Measurements from ENCODE around the gene FAM13A.

DNA sequence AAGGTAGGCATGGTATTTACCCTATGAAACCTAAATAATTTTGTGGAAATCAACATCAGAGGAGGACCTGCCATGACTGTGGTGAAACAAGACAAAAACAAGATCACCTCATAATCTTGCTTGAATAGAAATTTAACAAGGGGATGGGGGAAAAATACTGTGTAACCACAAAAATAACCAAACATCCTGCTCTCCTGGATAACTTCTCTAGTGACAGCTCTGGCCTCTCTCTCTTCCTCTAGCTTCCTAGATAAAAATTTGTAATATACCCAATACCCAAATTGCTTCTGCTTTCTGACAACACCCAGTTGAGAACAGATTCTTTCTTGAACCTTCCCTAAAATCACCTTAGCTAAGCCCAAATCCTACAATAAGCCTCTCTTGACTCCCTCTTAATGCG lies 42.5 kb upstream of the FAM13A start:
- TF ChIP-seq, protein P1, sequence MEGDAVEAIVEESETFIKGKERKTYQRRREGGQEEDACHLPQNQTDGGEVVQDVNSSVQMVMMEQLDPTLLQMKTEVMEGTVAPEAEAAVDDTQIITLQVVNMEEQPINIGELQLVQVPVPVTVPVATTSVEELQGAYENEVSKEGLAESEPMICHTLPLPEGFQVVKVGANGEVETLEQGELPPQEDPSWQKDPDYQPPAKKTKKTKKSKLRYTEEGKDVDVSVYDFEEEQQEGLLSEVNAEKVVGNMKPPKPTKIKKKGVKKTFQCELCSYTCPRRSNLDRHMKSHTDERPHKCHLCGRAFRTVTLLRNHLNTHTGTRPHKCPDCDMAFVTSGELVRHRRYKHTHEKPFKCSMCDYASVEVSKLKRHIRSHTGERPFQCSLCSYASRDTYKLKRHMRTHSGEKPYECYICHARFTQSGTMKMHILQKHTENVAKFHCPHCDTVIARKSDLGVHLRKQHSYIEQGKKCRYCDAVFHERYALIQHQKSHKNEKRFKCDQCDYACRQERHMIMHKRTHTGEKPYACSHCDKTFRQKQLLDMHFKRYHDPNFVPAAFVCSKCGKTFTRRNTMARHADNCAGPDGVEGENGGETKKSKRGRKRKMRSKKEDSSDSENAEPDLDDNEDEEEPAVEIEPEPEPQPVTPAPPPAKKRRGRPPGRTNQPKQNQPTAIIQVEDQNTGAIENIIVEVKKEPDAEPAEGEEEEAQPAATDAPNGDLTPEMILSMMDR (tag by site-specific recombination; IDR thresholded peaks at IDR 0.05), result no peak
- TF ChIP-seq ZNF777 (tag by site-specific recombination; IDR thresholded peaks at IDR 0.05; ENCODE audit: borderline replicate concordance), result no peak
- TF ChIP-seq ZNF239 (tag by site-specific recombination; IDR thresholded peaks at IDR 0.05), result no peak
- no peak for TF ChIP-seq ZNF521 (tag by site-specific recombination; IDR thresholded peaks at IDR 0.05)
- TF ChIP-seq, protein P2, sequence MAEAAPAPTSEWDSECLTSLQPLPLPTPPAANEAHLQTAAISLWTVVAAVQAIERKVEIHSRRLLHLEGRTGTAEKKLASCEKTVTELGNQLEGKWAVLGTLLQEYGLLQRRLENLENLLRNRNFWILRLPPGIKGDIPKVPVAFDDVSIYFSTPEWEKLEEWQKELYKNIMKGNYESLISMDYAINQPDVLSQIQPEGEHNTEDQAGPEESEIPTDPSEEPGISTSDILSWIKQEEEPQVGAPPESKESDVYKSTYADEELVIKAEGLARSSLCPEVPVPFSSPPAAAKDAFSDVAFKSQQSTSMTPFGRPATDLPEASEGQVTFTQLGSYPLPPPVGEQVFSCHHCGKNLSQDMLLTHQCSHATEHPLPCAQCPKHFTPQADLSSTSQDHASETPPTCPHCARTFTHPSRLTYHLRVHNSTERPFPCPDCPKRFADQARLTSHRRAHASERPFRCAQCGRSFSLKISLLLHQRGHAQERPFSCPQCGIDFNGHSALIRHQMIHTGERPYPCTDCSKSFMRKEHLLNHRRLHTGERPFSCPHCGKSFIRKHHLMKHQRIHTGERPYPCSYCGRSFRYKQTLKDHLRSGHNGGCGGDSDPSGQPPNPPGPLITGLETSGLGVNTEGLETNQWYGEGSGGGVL (tag by site-specific recombination; IDR thresholded peaks at IDR 0.05), result no peak
- TF ChIP-seq GLIS2 (tag by site-specific recombination; IDR thresholded peaks at IDR 0.05), result no peak
- no peak for TF ChIP-seq ZFP41 (tag by site-specific recombination; IDR thresholded peaks at IDR 0.05; ENCODE audit: borderline replicate concordance)
- TF ChIP-seq, protein P3, sequence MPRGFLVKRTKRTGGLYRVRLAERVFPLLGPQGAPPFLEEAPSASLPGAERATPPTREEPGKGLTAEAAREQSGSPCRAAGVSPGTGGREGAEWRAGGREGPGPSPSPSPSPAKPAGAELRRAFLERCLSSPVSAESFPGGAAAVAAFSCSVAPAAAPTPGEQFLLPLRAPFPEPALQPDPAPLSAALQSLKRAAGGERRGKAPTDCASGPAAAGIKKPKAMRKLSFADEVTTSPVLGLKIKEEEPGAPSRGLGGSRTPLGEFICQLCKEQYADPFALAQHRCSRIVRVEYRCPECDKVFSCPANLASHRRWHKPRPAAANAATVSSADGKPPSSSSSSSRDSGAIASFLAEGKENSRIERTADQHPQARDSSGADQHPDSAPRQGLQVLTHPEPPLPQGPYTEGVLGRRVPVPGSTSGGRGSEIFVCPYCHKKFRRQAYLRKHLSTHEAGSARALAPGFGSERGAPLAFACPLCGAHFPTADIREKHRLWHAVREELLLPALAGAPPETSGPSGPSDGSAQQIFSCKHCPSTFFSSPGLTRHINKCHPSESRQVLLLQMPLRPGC (tag by site-specific recombination; IDR thresholded peaks at IDR 0.05), result no peak
- no peak for TF ChIP-seq ZNF292 (tag by site-specific recombination; IDR thresholded peaks at IDR 0.05; ENCODE audit: borderline replicate concordance, low read depth)
